GM12891 (cell line): Measurements from ENCODE around the gene DNAH11.

Experiments
- POLR2A ChIP-seq: IDR thresholded peaks from 2 replicates; pipeline ENCODE4 v1.6.1; 2011; ENCODE audit warnings: low read depth, low read length, control low read depth
- POLR2AphosphoS5 ChIP-seq: IDR thresholded peaks from 2 replicates; pipeline ENCODE4 v1.6.1; 2011; ENCODE audit warnings: low read depth, low read length, control low read depth
- SPI1 ChIP-seq: IDR thresholded peaks from 2 replicates; pipeline ENCODE4 v1.6.1; 2011; ENCODE audit warnings: low read depth, low read length, control low read depth
- TAF1 ChIP-seq: IDR thresholded peaks from 2 replicates; pipeline ENCODE4 v1.6.1; 2011; ENCODE audit warnings: low read depth, low read length, control low read depth

DNA sequence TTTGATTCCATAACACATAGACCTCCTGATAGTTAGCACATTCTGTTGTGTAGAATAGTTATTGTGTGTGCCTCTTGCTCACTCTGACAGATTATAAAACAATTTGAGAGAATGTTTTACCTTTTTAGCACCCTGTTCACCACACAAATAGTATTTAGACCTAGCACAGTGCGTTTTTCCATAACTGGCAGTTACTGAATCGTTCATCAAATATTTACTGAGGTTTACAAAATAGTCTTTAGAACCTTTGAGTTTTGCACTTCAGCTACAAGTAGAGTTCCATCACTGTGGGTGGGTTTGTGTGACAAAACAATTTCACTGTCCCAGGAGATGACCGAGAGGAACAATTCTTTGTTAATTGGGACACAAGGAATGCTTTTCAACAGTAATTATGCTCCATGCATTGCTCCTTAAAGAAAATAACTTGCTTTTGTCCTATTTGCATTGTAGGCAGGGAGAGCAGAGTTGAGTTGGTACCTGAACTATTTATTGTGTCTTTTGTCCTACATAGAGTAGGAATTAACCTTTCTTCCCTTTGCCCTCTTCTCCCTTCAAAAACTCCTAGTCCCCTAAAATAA lies 62.3 kb downstream of the DNAH11 start:
- no peak for TF ChIP-seq POLR2AphosphoS5
- no peak for TF ChIP-seq TAF1
- no peak for TF ChIP-seq POLR2A
- no peak for TF ChIP-seq SPI1
